Common myeloid progenitor, CD34-positive (primary cell): ENCODE results near the gene WNT6.

Source experiments
- CTCF ChIA-PET: fragments of 350-600 bp; sonication (Branson Sonifier 250); formaldehyde crosslinking; loops from one replicate; lab custom pipeline; 2021; ENCODE audit warnings: antibody characterized with exemption; lab: Charles Lee
- POLR2A ChIA-PET: fragments of 350-600 bp; sonication (Branson Sonifier 250); formaldehyde crosslinking; loops from one replicate; lab custom pipeline; 2021; ENCODE audit warnings: antibody characterized with exemption; lab: Charles Lee
- DNase-seq, 3 donors: peaks; one replicate each; pipeline versions ENCODE4 v3.0.0 to v3.0.0-alpha.2; 2013
- H3K27ac ChIP-seq, 2 experiments: 1 replicate in 1 of 2; 2 replicates in 1 of 2; pipeline ENCODE4 v1.7.0; 2013; ENCODE audit warnings: inconsistent platforms in 2 of 2, low read length in 2 of 2, mild to moderate bottlenecking in 2 of 2, low read depth in 1 of 2, moderate library complexity in 1 of 2; ENCODE audit not compliant: severe bottlenecking in 2 of 2, insufficient read depth in 1 of 2, poor library complexity in 1 of 2
- H3K27me3 ChIP-seq, 5 experiments: replicated peaks in 2 of 5; 1 replicate in 3 of 5; 2 replicates in 2 of 5; pipeline versions ENCODE4 v1.6.1 to v1.7.0; 2013; ENCODE audit warnings: low read length in 4 of 5, mild to moderate bottlenecking in 2 of 5, moderate library complexity in 2 of 5, inconsistent platforms in 1 of 5; ENCODE audit not compliant: insufficient read depth in 5 of 5, control insufficient read depth in 4 of 5
- H3K36me3 ChIP-seq, 4 experiments: 1 replicate in 2 of 4; 2 replicates in 2 of 4; pipeline versions ENCODE4 v1.6.1 to v1.7.0; 2013; ENCODE audit warnings: low read length in 3 of 4, control low read depth in 1 of 4, mild to moderate bottlenecking in 1 of 4; ENCODE audit not compliant: control insufficient read depth in 4 of 4, insufficient read depth in 4 of 4
- H3K4me1 ChIP-seq, 4 experiments: 1 replicate in 3 of 4; 2 replicates in 1 of 4; pipeline versions ENCODE4 v1.6.1 to v1.7.1; 2013; ENCODE audit warnings: low read length in 3 of 4, mild to moderate bottlenecking in 3 of 4, control low read depth in 1 of 4, inconsistent platforms in 1 of 4, moderate library complexity in 1 of 4; ENCODE audit not compliant: control insufficient read depth in 4 of 4, insufficient read depth in 4 of 4; ENCODE audit errors: control extremely low read depth in 1 of 4
- H3K4me3 ChIP-seq, 7 experiments: 1 replicate in 4 of 7; 2 replicates in 3 of 7; pipeline versions ENCODE4 v1.5.1 to v1.7.0; 2013; ENCODE audit warnings: mild to moderate bottlenecking in 7 of 7, low read length in 6 of 7, moderate library complexity in 6 of 7, inconsistent platforms in 2 of 7, low read depth in 2 of 7, control low read depth in 1 of 7; ENCODE audit not compliant: insufficient read depth in 4 of 7, control insufficient read depth in 1 of 7; ENCODE audit errors: extremely low read depth in 1 of 7
- H3K9me3 ChIP-seq, 5 experiments: 1 replicate in 4 of 5; 2 replicates in 1 of 5; pipeline versions ENCODE4 v1.6.1 to v1.7.1; 2013; ENCODE audit warnings: low read length in 4 of 5, mild to moderate bottlenecking in 2 of 5, inconsistent platforms in 1 of 5, low read depth in 1 of 5, moderate library complexity in 1 of 5; ENCODE audit not compliant: control insufficient read depth in 4 of 5, insufficient read depth in 2 of 5; ENCODE audit errors: control extremely low read depth in 1 of 5
- WGBS: methylation state at CpG from one replicate; pipeline ENCODE4 v1.1.5; 2013; ENCODE audit not compliant: insufficient coverage; 5-methylcytosine and 5-hydroxymethylcytosine counted together

Gene WNT6

DNA sequence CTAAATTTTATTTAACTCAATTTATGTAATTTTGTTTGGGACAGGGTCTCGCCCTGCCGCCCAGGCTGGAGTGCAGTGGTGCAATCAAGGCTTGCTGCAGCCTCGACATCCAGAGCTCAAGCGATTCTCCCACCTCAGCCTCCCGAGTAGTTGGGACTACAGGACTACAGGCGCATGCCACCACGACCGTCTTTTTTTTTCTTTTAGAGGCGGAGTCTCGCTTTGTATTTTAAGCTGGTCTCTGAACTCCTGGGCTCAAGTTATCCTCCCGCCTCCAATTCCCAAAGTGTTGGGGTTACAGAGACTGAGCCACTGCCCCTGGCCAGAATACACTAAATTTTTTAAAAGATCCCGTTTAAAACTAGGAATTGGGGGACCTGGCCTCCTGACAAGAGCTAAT is 39.5 kb downstream of the WNT6 start:
- Histone ChIP-seq H3K4me1 (peaks cover 1 to 46% (median 31%) of the 10 kb centered on the region in 4 experiments), H3K27me3 (peaks cover 20 to 76% (median 31%) of the 10 kb centered on the region in 5 experiments), H3K27ac (no peak overlapping the region), H3K9me3 (no peaks in the 10 kb centered on the region), H3K4me3 (no peak overlapping the region), H3K36me3 (no peaks in the 10 kb centered on the region)
- 31% methylated on average over 12 of the region's 12 CpGs for WGBS
- DNase-seq: no peak
- ChIA-PET POLR2A (no interaction called here), CTCF (interaction anchor here (0.8 to 29.0 kb wide), 5 partner anchors 21 to 155 kb away, joined by 3 to 923 read pairs (median 3); partner anchors contain the start of gene WNT10A)

DNA sequence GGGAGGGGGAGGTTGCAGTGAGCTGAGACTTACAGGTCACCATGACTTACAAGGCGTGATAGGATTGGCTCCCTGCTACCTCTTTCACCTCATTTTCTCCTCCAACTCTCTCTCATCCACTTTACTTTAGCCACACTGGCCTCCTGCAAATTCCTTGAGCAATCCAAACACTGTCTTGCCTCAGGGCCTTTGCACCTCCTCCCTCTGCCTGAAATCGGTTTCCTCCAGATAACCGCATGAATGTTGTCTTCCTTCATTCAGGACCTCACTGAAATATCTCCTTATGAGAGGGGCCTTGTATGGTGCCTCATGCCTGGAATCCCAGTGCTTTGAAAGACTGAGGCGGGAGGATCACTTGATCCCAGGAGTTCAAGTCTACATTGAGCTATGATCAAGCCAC is 42.8 kb downstream of the WNT6 start:
- H3K9me3 ChIP-seq: no peaks in the 10 kb centered on the region
- DNase-seq: no peak
- H3K27me3 ChIP-seq: peaks cover 21 to 72% (median 44%) of the 10 kb centered on the region in 5 experiments
- H3K4me3 ChIP-seq: no peak overlapping the region
- no peaks in the 10 kb centered on the region for H3K36me3 ChIP-seq
- H3K4me1 ChIP-seq: peaks cover 1 to 13% (median 11%) of the 10 kb centered on the region in 4 experiments
- CTCF ChIA-PET: interaction anchor here (0.6 to 29.0 kb wide), 3 partner anchors 24 to 50 kb away, joined by 3 to 923 read pairs (median 3); partner anchors contain the start of genes WNT10A and WNT6
- 83% methylated on average over 2 of the region's 4 CpGs for WGBS
- POLR2A ChIA-PET: no interaction called here
- no peak overlapping the region for H3K27ac ChIP-seq

DNA sequence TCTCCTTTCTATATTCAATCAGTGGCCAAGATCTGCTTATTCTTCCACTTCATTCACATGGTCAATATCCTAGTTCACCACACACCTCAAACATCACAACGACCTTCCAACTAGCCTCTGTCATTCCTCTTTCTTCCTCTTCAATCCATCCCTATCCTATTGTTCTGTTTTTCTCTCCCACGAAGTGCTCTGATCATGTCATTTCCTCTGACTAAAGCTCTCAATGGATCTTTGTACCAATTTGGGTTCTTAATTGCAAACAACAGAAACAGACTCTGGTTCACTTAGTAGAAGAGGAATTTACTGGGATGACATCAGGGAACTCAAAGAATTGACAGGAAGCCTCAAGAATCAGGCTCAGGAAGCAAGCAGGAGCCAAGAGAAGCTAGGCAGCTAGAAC is 44.6 kb downstream of the WNT6 start:
- ChIA-PET CTCF (interaction anchor here (0.6 to 29.0 kb wide), 2 partner anchors 11 to 26 kb away, joined by 3 to 923 read pairs; partner anchors contain the start of gene WNT10A), POLR2A (interaction anchor here (0.6 kb wide), 1 partner anchor 51 kb away, joined by 3 read pairs; no protein-coding TSS in a partner anchor)
- 13% methylated on average over 2 of the region's 2 CpGs for WGBS
- no peak overlapping the region for H3K27ac ChIP-seq
- H3K4me3 ChIP-seq: no peak overlapping the region
- no peak for DNase-seq
- H3K9me3 ChIP-seq: no peaks in the 10 kb centered on the region
- H3K36me3 ChIP-seq: no peaks in the 10 kb centered on the region
- peaks cover 16 to 61% (median 34%) of the 10 kb centered on the region in 5 experiments for H3K27me3 ChIP-seq
- peaks cover 0 to 9% (median 6%) of the 10 kb centered on the region in 4 experiments for H3K4me1 ChIP-seq

DNA sequence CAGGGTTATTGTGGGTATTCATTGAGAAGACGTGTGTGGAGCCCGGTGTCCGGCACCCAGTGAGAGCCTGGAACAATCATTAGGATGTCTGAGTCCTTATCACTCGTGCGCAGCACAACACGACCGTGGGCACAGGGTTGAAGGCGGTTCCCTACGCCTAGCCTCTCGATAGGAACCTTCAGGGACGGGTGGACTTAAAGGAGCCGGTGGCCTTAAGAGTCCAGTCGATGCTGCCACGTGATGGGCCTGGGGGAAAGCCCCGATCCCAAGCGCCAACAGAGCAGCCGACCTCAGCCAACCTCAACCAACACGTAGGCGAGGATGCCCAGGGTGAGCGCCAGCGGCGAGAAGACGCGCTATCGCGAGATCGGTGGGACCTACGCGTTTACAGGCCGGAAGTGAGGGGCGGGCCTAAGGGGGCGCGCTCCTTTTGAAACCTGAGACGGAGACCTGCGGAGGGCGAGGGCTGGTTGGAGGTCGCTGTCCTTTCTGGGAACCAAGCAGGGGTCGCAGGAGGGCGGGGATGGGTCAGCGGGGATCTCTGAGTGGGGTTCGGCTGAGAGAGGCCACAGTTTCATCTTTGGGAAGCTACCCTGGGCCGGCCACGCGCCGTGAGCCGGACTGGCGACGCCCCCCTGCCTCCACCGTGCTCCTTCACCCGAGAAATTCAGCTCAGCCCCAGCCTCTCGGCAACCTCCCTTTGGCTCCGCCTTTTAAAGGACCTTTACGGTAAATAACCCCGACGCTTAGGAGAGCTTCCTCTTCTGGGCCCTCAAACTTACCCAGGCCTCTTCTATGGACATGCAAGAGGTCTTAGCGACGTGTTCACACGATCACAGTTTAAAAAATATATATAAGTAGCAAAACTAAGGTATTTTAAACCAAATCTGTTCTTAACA is 49.4 kb downstream of the WNT6 start:
- ChIA-PET CTCF (interaction anchor here (29.0 kb wide), 1 partner anchor 30 kb away, joined by 923 read pairs; the partner anchor contains the start of gene WNT10A), POLR2A (no interaction called here)
- peak; percentile 89 to 95 (median 93) for DNase-seq
- Histone ChIP-seq H3K9me3 (no peaks in the 10 kb centered on the region), H3K4me1 (peaks cover 0 to 15% (median 9%) of the 10 kb centered on the region in 4 experiments), H3K36me3 (no peaks in the 10 kb centered on the region), H3K4me3 (peak overlapping the region; percentile 27 to 84 (median 60)), H3K27me3 (peaks cover 10 to 29% (median 20%) of the 10 kb centered on the region in 5 experiments), H3K27ac (peak overlapping the region in 1 of 2 experiments; percentile 21)
- 3% methylated on average over 54 of the region's 58 CpGs for WGBS

DNA sequence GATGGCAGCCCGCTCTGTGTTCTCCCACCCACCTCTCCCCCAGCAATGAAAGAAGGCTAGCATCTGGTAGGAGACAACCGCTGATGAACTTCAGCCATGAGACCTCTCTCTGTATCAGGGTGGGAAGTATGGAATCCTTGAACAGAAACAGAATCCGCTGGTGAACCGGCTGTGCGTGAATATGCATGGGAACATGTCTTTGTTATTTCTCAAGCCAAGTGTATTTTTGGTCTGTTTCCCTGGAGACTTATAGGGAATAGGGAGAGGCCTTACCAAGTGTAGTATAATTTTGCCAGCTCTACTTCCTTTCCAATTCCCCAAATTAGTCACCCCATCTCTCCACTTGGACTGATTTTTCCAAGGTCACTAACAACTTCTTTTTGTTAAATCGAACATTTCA is 51.1 kb downstream of the WNT6 start:
- Histone ChIP-seq H3K9me3 (no peaks in the 10 kb centered on the region), H3K36me3 (no peaks in the 10 kb centered on the region), H3K27me3 (peaks cover 9 to 18% (median 14%) of the 10 kb centered on the region in 5 experiments), H3K4me1 (peaks cover 0 to 15% (median 9%) of the 10 kb centered on the region in 4 experiments), H3K27ac (no peak overlapping the region), H3K4me3 (no peak overlapping the region)
- DNase-seq: no peak
- POLR2A ChIA-PET: no interaction called here
- 100% methylated on average over 2 of the region's 6 CpGs for WGBS
- CTCF ChIA-PET: interaction anchor here (0.7 to 29.0 kb wide), 6 partner anchors 32 to 384 kb away, joined by 3 to 923 read pairs (median 3); partner anchors contain the start of gene WNT10A

DNA sequence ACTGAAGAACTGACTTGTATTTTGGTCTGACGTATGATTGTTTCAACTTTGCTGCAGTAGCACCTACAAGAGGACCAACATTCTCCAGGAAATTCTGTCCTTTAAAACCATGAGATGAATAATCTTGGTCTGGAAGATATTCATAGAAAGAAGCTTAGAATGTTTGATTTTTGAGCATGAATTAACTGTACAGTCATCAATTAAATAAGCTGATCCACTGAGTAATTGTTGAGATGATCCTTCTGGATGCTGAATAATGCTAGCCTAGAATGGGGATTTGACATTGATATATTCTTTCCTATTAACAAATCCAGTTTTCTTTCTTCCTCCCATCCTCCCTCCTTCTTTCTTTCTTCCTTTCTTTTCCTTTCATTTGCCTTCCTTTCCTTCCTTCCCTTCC is 60.9 kb downstream of the WNT6 start:
- H3K36me3 ChIP-seq: no peaks in the 10 kb centered on the region
- peaks cover 0 to 11% (median 10%) of the 10 kb centered on the region in 5 experiments for H3K9me3 ChIP-seq
- ChIA-PET CTCF (no interaction called here), POLR2A (no interaction called here)
- no peaks in the 10 kb centered on the region for H3K4me1 ChIP-seq
- no peak overlapping the region for H3K4me3 ChIP-seq
- no peak overlapping the region for H3K27ac ChIP-seq
- H3K27me3 ChIP-seq: peaks cover 0 to 16% (median 12%) of the 10 kb centered on the region in 5 experiments
- no peak for DNase-seq
- WGBS: 100% methylated on average over 1 of the region's 1 CpG
